Spleen (tissue), 7 donors: ENCODE data around the gene ACBD6.

Experiments
- CTCF ChIP-seq, 11 experiments: fragments of 200-600 bp in 7 of 11; fragments of 450-650 bp in 4 of 11; sonication (generic) in 4 of 11; IDR thresholded peaks in 8 of 11; conservative IDR thresholded peaks in 3 of 11; 1 replicate in 7 of 11; 2 replicates in 4 of 11; pipeline versions ENCODE4 v1.4.0 to v1.8.0; 2016 to 2021; ENCODE audit warnings: antibody characterized with exemption in 11 of 11, inconsistent platforms in 4 of 11, mild to moderate bottlenecking in 1 of 11
- POLR2AphosphoS5 ChIP-seq, 3 donors: sonication (generic); formaldehyde crosslinking; IDR thresholded peaks; one replicate each; pipeline ENCODE4 v1.5.1; 2017; ENCODE audit warnings: antibody characterized with exemption in 3 of 3
- donor health status: DM: no; HTN: no; CAD: no; lungs with moderate emphysema.
- donor health status: DM: no; HTN: no; CAD: no.
- donor health status: DM: no; HTN: no; CAD: no.

GRCh38 chr1:180343921-180344769 lies 158.2 kb downstream of the ACBD6 start:
- TF ChIP-seq CTCF (IDR thresholded peaks at IDR 0.05 in 8 of 11, conservative IDR thresholded peaks at IDR 0.05 in 3 of 11) (no peak), POLR2AphosphoS5 (IDR thresholded peaks at IDR 0.05) (no peak)
